ENCODE data around the gene FDX1. TPM values are rescaled to one million over a fixed set of nuclear protein-coding genes. Genes with fewer than 3 reads are reported as not detected.

The FDX1 gene
- total RNA-seq, 2 experiments from 2014 or later, result 13.3 to 15.9 TPM

DNA sequence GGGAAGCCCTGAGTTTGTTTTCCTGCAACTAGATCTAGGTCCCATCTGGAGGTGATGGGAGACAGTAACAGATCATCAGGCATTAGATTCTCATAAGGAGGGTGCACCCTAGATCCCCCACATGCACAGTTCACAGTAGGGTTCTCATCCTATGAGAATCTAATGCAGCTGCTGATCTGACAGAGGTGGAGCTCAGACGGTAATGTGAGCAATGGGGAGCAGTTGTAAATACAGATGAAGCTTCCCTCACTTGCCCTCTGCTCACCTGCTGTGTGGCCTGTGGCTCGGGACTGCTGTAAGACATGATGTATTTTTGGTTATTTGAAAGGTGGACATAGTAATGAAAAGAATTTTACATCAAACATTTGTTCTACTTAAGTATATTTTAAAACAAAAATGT is 20.5 kb downstream of the FDX1 start:
- intact Hi-C loops (cut with micrococcal nuclease; ENCODE audit: unreplicated experiment), result no loop called here
- no peak for DNase-seq (ENCODE audit: low spot score)
- H3K4me2 ChIP-seq (ENCODE audit: low read length), result no peak overlapping the region
- no peak overlapping the region for H2AFZ ChIP-seq (ENCODE audit: low read length)
- H3K9me3 ChIP-seq (ENCODE audit: low read length), result no peaks in the 10 kb centered on the region
- H3K9me2 ChIP-seq (ENCODE audit: insufficient read depth, low read length), result no peaks in the 10 kb centered on the region
- peaks cover 36% of the 10 kb centered on the region for H3K36me3 ChIP-seq (ENCODE audit: insufficient read depth, low read length)
- no TSS peak for BruUV-seq (replicated peaks)
- peaks cover 18% of the 10 kb centered on the region; the same call in 1 of the 2 replicates for H3K79me2 ChIP-seq (ENCODE audit: insufficient read depth, low read depth, low read length)
- H3K4me3 ChIP-seq (ENCODE audit: low read depth, low read length, poor library complexity, severe bottlenecking), result no peak overlapping the region
- CTCF ChIA-PET (ENCODE audit: unreplicated experiment), result no interaction called here
- no peak for TF ChIP-seq EZH2phosphoT487 (IDR thresholded peaks at IDR 0.05; ENCODE audit: borderline replicate concordance, low read depth, low read length)
- TF ChIP-seq, protein P1, sequence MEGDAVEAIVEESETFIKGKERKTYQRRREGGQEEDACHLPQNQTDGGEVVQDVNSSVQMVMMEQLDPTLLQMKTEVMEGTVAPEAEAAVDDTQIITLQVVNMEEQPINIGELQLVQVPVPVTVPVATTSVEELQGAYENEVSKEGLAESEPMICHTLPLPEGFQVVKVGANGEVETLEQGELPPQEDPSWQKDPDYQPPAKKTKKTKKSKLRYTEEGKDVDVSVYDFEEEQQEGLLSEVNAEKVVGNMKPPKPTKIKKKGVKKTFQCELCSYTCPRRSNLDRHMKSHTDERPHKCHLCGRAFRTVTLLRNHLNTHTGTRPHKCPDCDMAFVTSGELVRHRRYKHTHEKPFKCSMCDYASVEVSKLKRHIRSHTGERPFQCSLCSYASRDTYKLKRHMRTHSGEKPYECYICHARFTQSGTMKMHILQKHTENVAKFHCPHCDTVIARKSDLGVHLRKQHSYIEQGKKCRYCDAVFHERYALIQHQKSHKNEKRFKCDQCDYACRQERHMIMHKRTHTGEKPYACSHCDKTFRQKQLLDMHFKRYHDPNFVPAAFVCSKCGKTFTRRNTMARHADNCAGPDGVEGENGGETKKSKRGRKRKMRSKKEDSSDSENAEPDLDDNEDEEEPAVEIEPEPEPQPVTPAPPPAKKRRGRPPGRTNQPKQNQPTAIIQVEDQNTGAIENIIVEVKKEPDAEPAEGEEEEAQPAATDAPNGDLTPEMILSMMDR (conservative IDR thresholded peaks at IDR 0.05; ENCODE audit: low read length), result no peak
- H4K20me1 ChIP-seq (ENCODE audit: insufficient read depth, low read length), result no peaks in the 10 kb centered on the region; the same call in 1 of the 2 replicates
- POLR2A ChIA-PET, result no interaction called here
- H3K4me1 ChIP-seq (ENCODE audit: insufficient read depth, low read length, poor library complexity, severe bottlenecking), result no peaks in the 10 kb centered on the region
- H3K27ac ChIP-seq (ENCODE audit: low read depth, low read length, poor library complexity, severe bottlenecking), result no peak overlapping the region

DNA sequence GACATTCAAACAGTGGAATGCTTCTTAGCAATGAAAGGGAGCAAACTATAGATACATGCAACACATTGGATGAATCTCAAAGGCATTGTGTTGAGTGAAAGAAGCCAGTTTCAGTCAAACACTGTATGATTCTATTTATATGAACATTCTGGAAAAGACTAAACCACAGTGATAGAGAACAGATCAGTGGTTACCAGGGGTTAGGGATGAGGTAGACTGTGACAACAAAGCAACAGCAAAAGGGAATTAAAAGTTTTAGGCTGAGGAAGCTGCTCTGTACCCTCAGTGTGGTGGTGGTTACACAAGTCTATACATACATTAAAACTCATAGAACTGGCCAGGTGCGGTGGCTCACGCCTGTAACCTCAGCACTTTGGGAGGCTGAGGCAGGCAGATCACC is 23.0 kb downstream of the FDX1 start:
- BruUV-seq (replicated peaks), result no TSS peak
- H3K79me2 ChIP-seq (ENCODE audit: insufficient read depth, low read depth, low read length), result peaks cover 13% of the 10 kb centered on the region; the same call in 1 of the 2 replicates

More for the DNA sequence above, 23.0 kb downstream of the FDX1 start:
- intact Hi-C loops (cut with micrococcal nuclease; ENCODE audit: unreplicated experiment), result no loop called here
- Histone ChIP-seq H3K4me3 (ENCODE audit: low read depth, low read length, poor library complexity, severe bottlenecking) (no peak overlapping the region), H2AFZ (ENCODE audit: low read length) (no peak overlapping the region), H4K20me1 (ENCODE audit: insufficient read depth, low read length) (no peaks in the 10 kb centered on the region; the same call in 1 of the 2 replicates), H3K4me2 (ENCODE audit: low read length) (no peak overlapping the region), H3K27ac (ENCODE audit: low read depth, low read length, poor library complexity, severe bottlenecking) (no peak overlapping the region), H3K9me2 (ENCODE audit: insufficient read depth, low read length) (no peaks in the 10 kb centered on the region), H3K9me3 (ENCODE audit: low read length) (no peaks in the 10 kb centered on the region), H3K36me3 (ENCODE audit: insufficient read depth, low read length) (peaks cover 30% of the 10 kb centered on the region), H3K4me1 (ENCODE audit: insufficient read depth, low read length, poor library complexity, severe bottlenecking) (no peaks in the 10 kb centered on the region)
- DNase-seq (ENCODE audit: low spot score), result no peak
- no peak for TF ChIP-seq EZH2phosphoT487 (IDR thresholded peaks at IDR 0.05; ENCODE audit: borderline replicate concordance, low read depth, low read length)
- TF ChIP-seq, protein P1 (conservative IDR thresholded peaks at IDR 0.05; ENCODE audit: low read length), result no peak
- POLR2A ChIA-PET, result interaction anchor here (0.6 kb wide), 1 partner anchor 660 kb away, joined by 3 read pairs; no protein-coding TSS in a partner anchor
- CTCF ChIA-PET (ENCODE audit: unreplicated experiment), result no interaction called here

All from OCI-LY7 (cell line).